SK-N-MC (cell line): ENCODE data around the gene ST6GALNAC3.

ENCODE experiments used
- EZH2 ChIP-seq: fragments of 200-600 bp; sonication (generic); IDR thresholded peaks from one replicate; pipeline ENCODE4 v1.6.1; 2017; ENCODE audit warnings: antibody characterized with exemption
- FOXP2 ChIP-seq: optimal IDR thresholded peaks from 2 replicates; pipeline ENCODE3; 2011; ENCODE audit warnings: mild to moderate bottlenecking, moderate library complexity; ENCODE audit not compliant: insufficient read depth; ENCODE audit errors: extremely low read length, control extremely low read depth
- POLR2AphosphoS5 ChIP-seq: IDR thresholded peaks from 2 replicates; pipeline ENCODE4 v1.6.1; 2012; ENCODE audit warnings: mild to moderate bottlenecking, low read depth, low read length, borderline replicate concordance

- TF ChIP-seq EZH2 (no peak), POLR2AphosphoS5 (no peak), FOXP2 (no peak)
These were observed 63.7 kb downstream of the ST6GALNAC3 start for GRCh38 chr1:76138217-76138616.
